Measurements from ENCODE around the gene MFNG. TPM values are rescaled to one million over a fixed set of nuclear protein-coding genes. Genes with fewer than 3 reads are reported as not detected.

MFNG gene
- total RNA-seq, 1 experiment from 2014 or later: 1.3 TPM

DNA sequence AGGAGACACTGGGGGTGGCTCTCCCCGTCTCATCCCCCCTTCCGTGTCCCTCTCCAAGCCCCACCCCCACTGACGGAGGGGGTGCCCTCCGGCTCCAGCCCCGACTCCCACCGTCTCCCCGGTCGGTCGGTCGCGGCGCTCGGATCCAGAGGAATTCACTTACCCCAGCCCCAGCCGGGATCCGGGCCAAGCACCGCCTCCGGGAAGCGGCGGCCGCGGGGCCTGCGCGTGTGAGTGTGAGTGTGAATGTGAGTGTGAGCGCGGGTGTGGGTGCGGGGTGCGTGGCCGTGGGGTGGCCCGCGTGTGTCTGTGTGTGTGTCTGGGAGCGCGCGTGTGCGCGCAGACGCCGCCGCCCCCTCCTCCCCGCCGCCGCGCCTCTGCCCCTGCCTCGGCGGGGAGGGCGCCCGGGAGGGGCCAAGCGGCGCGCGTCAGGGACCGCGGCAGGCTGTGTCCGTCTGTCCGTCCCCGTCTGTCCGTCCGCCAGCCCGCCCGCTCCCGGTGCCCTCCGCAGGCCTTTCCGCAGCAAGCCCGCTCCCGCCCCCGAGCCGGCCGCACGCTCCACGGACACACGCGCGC, 59.0 kb downstream of the MFNG start, which contains the start of gene ELFN2:
Gene ELFN2, minus strand, starts transcription at position 345 of the 576 bp plus-strand sequence. CDS start 51,945 bp downstream, outside the sequence.
- peak; percentile 89 for DNase-seq
- Histone ChIP-seq H3K4me3 (ENCODE audit: insufficient read depth, low read depth, low read length) (peak within 1 kb of the TSS; percentile 52), H3K36me3 (replicated peaks; ENCODE audit: control insufficient read depth, insufficient read depth, low read length) (no peaks in the 10 kb centered on the region), H3K27me3 (ENCODE audit: control insufficient read depth, insufficient read depth, low read length) (peaks cover 34% of the 10 kb centered on the region)

GRCh38 chr22:37426706-37427134, 59.5 kb downstream of the MFNG start:
- Histone ChIP-seq H3K27me3 (ENCODE audit: control insufficient read depth, insufficient read depth, low read length) (peaks cover 36% of the 10 kb centered on the region), H3K36me3 (replicated peaks; ENCODE audit: control insufficient read depth, insufficient read depth, low read length) (no peaks in the 10 kb centered on the region), H3K4me3 (ENCODE audit: insufficient read depth, low read depth, low read length) (peak overlapping the region; percentile 52)
- DNase-seq: no peak

- DNase-seq: peak; percentile 88
- Histone ChIP-seq H3K27me3 (ENCODE audit: control insufficient read depth, insufficient read depth, low read length) (peaks cover 42% of the 10 kb centered on the region), H3K36me3 (replicated peaks; ENCODE audit: control insufficient read depth, insufficient read depth, low read length) (no peaks in the 10 kb centered on the region), H3K4me3 (ENCODE audit: insufficient read depth, low read depth, low read length) (peak overlapping the region; percentile 17; the same call in 1 of the 2 replicates)
Measured at GRCh38 chr22:37425800-37426705, 60.1 kb downstream of the MFNG start.

DNA sequence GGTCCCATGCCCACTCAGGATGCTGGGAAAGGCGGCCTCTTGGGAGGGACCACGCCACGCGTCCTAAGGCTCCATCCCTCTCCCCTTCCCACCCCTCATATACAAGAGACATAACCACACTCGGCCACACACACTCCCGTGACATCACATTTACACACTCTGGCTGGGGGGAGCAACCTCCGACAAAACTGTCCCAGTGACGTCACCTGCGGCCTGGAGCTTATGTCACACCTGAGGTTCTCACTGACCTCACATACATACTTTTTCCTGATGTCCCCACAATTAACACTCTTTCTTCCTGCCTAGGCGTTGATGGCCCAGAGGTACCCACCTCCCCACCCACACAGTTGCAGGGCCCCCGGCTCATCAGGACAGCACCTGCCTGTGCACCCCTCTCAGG, 60.8 kb downstream of the MFNG start:
- peaks cover 49% of the 10 kb centered on the region for H3K27me3 ChIP-seq (ENCODE audit: control insufficient read depth, insufficient read depth, low read length)
- H3K4me3 ChIP-seq (ENCODE audit: insufficient read depth, low read depth, low read length): no peak overlapping the region
- no peak for DNase-seq
- no peaks in the 10 kb centered on the region for H3K36me3 ChIP-seq (replicated peaks; ENCODE audit: control insufficient read depth, insufficient read depth, low read length)

DNA sequence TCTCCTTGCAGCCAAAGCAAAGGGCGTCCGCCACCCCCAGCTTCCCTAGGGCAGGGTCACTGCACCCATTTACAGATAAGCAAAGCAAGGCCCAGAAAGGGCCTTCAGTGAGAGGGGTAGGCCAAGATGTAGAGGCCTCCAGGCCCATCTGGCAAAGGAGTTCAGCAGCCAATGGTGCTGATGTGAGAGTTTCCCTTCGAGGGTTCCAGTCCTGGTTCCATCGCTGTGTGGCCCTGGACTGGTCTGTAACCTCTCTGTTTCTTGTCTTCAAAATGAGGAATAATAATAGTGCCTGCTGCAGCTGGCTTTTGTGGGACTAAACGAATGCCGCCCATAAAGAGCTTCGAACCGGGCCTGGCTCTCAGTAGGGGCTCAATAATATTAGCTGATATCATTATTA, 62.9 kb downstream of the MFNG start:
- DNase-seq: no peak
- H3K27me3 ChIP-seq (ENCODE audit: control insufficient read depth, insufficient read depth, low read length): peaks cover 53% of the 10 kb centered on the region

DNA sequence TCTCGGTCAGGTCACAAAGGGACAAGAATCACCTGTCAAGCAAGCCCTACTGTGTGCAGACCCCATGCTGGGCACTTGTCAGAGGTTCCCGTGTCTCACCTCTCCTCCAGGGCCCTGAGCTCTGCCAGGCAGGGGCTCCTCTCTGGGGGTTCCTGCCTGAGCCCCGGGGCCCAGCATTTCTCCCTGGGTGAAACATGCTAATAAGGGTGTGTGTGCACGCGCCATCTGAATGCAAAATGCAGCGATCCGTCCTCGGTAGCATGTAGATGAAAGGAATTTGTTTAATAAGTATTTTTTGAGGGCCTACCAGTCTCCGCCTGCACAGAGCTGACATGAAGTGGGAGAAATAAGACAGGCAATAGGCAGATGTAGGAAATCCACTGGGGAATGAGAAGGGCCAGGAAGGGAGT, 64.7 kb downstream of the MFNG start:
- no peaks in the 10 kb centered on the region for H3K36me3 ChIP-seq (replicated peaks; ENCODE audit: control insufficient read depth, insufficient read depth, low read length)
- peaks cover 36% of the 10 kb centered on the region for H3K27me3 ChIP-seq (ENCODE audit: control insufficient read depth, insufficient read depth, low read length)
- no peak overlapping the region for H3K4me3 ChIP-seq (ENCODE audit: insufficient read depth, low read depth, low read length)
- DNase-seq: peak; percentile 41

More for the DNA sequence above, 62.9 kb downstream of the MFNG start:
- no peaks in the 10 kb centered on the region for H3K36me3 ChIP-seq (replicated peaks; ENCODE audit: control insufficient read depth, insufficient read depth, low read length)
- H3K4me3 ChIP-seq (ENCODE audit: insufficient read depth, low read depth, low read length): no peak overlapping the region

- Histone ChIP-seq H3K27me3 (ENCODE audit: control insufficient read depth, insufficient read depth, low read length) (peaks cover 31% of the 10 kb centered on the region), H3K4me3 (ENCODE audit: insufficient read depth, low read depth, low read length) (peak overlapping the region; percentile 55), H3K36me3 (replicated peaks; ENCODE audit: control insufficient read depth, insufficient read depth, low read length) (no peaks in the 10 kb centered on the region)
- DNase-seq: peak; percentile 56
Measured at GRCh38 chr22:37420686-37421467, 65.3 kb downstream of the MFNG start.

DNA sequence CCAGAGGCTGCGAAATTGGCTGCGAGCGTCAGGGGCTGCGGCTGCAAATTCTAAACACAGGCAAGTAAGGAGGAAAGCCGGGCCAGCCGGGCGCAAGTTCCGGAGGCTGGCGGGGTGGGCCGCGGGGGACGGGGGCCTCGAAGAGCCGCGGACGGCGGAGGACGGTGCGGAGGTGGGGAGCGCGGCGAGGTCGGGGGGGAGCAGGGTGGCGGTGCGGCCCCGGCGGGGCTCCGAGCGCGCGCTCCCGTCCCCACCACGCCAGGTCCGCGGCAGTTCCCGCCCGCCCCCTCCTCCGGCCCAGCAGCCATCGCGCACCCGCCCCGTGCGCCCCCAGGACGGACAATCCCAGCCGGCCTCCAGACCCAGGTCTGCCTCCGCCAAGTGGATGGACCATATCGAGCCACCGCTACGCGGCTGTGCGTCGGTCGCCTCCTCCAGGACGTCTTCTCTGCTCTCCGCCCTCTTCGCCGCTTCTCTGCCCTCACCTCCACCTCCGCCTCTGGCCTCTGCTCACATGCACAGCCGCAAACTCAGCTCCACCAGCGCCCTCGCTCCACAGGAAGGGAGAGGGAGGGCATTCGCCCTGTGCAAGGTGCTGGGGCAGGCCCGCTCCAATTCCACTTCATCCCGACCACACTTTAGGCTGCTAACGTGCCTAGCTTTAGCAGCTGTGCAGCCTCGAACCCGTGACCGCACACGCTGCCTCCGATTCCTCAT, 66.1 kb downstream of the MFNG start:
- DNase-seq: peak; percentile 93
- peaks cover 29% of the 10 kb centered on the region for H3K27me3 ChIP-seq (ENCODE audit: control insufficient read depth, insufficient read depth, low read length)
- no peaks in the 10 kb centered on the region for H3K36me3 ChIP-seq (replicated peaks; ENCODE audit: control insufficient read depth, insufficient read depth, low read length)
- peak overlapping the region; percentile 55 for H3K4me3 ChIP-seq (ENCODE audit: insufficient read depth, low read depth, low read length)

DNA sequence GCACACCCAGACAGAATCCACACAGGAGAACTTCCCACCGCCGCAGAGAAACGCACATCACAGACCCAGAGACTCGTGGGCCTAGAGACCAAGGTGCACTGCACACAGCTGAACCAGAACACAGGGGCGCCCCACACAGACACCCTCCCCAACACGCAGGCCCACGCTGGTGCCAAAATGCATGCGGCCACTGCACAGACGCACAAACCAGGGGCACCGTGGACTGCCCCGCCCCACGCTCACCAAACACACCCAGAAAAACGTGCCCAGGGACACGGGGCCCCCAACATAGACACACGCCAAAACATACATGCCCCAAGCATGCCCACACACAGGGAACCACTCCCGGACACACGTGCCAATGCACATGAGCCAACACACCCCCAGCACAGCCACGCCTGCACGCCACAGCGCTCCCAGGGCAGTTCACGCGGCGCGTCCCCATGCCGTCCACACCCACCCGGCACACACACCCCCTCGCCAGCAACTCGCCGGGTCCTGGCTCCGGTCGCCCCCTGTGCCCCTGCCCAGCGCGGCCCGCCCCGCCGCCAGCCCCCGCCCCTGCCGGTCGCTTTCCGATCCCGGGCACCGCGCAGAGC, 66.7 kb downstream of the MFNG start:
- peaks cover 29% of the 10 kb centered on the region for H3K27me3 ChIP-seq (ENCODE audit: control insufficient read depth, insufficient read depth, low read length)
- DNase-seq: no peak
- H3K4me3 ChIP-seq (ENCODE audit: insufficient read depth, low read depth, low read length): peak overlapping the region; percentile 55
- no peaks in the 10 kb centered on the region for H3K36me3 ChIP-seq (replicated peaks; ENCODE audit: control insufficient read depth, insufficient read depth, low read length)

Other genes starting within 250 kb of the MFNG start
- 9.4 and 9.6 TPM in 2 replicates for gene RAC2, start 242.1 kb downstream of the MFNG start, total RNA-seq (2014; rRNA removed; shearing (Covaris generic))
- not detected in 2 replicates for gene CYTH4, start 203.9 kb downstream of the MFNG start, total RNA-seq (2014; rRNA removed; shearing (Covaris generic))
- gene ELFN2, start 58.9 kb downstream of the MFNG start, total RNA-seq (2014; rRNA removed; shearing (Covaris generic)): 0.14 and 0.22 TPM in 2 replicates
- gene CARD10, start 33.0 kb upstream of the MFNG start, total RNA-seq (2014; rRNA removed; shearing (Covaris generic)): 16.5 and 18.4 TPM in 2 replicates
- 13.3 and 22.5 TPM in 2 replicates for gene CDC42EP1, start 74.1 kb upstream of the MFNG start, total RNA-seq (2014; rRNA removed; shearing (Covaris generic))
- gene LGALS2, start 93.7 kb upstream of the MFNG start, total RNA-seq (2014; rRNA removed; shearing (Covaris generic)): not detected in 2 replicates
- gene GGA1, start 122.5 kb upstream of the MFNG start, total RNA-seq (2014; rRNA removed; shearing (Covaris generic)): 67.9 and 98.6 TPM in 2 replicates
- 30.0 and 35.2 TPM in 2 replicates for gene SH3BP1, start 153.3 kb upstream of the MFNG start, total RNA-seq (2014; rRNA removed; shearing (Covaris generic))
- gene PDXP, start 172.3 kb upstream of the MFNG start, total RNA-seq (2014; rRNA removed; shearing (Covaris generic)): 54.1 and 60.9 TPM in 2 replicates
- 183 and 206 TPM in 2 replicates for gene LGALS1, start 189.3 kb upstream of the MFNG start, total RNA-seq (2014; rRNA removed; shearing (Covaris generic))
- gene NOL12, start 200.0 kb upstream of the MFNG start, total RNA-seq (2014; rRNA removed; shearing (Covaris generic)): 20.5 and 23.6 TPM in 2 replicates
- 66.9 and 67.1 TPM in 2 replicates for gene TRIOBP, start 210.7 kb upstream of the MFNG start, total RNA-seq (2014; rRNA removed; shearing (Covaris generic))